Heart left ventricle (tissue), 16 donors: ENCODE measurements around the gene ZNF536. TPM values are rescaled to one million over a fixed set of nuclear protein-coding genes. Genes with fewer than 3 reads are reported as not detected.
A peak's percentile ranks its signal among the peaks of the same experiment; 100 is the strongest.

Source experiments
- ATAC-seq, 4 donors: fragments of 200-7000 bp; cut with Tn5 transposase; one replicate each; pipeline ENCODE4 v1.9.1; 2020 to 2022; ENCODE audit warnings: moderate library complexity in 4 of 4, mild to moderate bottlenecking in 3 of 4, moderate number of reproducible peaks in 1 of 4
- DNase-seq, 5 donors: peaks; one replicate each; pipeline ENCODE4 v3.0.0-alpha.2; 2020
- H3K27ac ChIP-seq, 12 donors: fragments of 200-600 bp; sonication (generic) in 4 of 12; one replicate each; pipeline versions ENCODE4 v1.5.0 to v1.8.0; 2016 to 2022; ENCODE audit warnings: mild to moderate bottlenecking in 2 of 12
- H3K27me3 ChIP-seq, 9 donors: fragments of 200-600 bp; sonication (generic) in 2 of 9; one replicate each; pipeline versions ENCODE4 v1.5.1 to v1.8.0; 2016 to 2022; ENCODE audit warnings: mild to moderate bottlenecking in 3 of 9
- H3K36me3 ChIP-seq, 9 donors: fragments of 200-600 bp; sonication (generic) in 2 of 9; one replicate each; pipeline versions ENCODE4 v1.5.0 to v1.8.0; 2018 to 2022; ENCODE audit warnings: mild to moderate bottlenecking in 2 of 9
- H3K4me1 ChIP-seq, 12 donors: fragments of 200-600 bp; sonication (generic) in 4 of 12; one replicate each; pipeline versions ENCODE4 v1.5.0 to v1.8.0; 2016 to 2022; ENCODE audit warnings: mild to moderate bottlenecking in 3 of 12
- H3K4me3 ChIP-seq, 12 donors: fragments of 200-600 bp; sonication (generic) in 4 of 12; one replicate each; pipeline versions ENCODE4 v1.5.0 to v1.8.0; 2017 to 2022; ENCODE audit warnings: mild to moderate bottlenecking in 9 of 12, moderate library complexity in 4 of 12
- H3K9me3 ChIP-seq, 12 donors: fragments of 200-600 bp; sonication (generic) in 4 of 12; one replicate each; pipeline versions ENCODE4 v1.5.0 to v1.8.0; 2016 to 2022; ENCODE audit warnings: mild to moderate bottlenecking in 1 of 12
- POLR2A ChIP-seq, 2 donors: fragments of 450-650 bp; IDR thresholded peaks; one replicate each; pipeline ENCODE4 v1.6.1; 2017; ENCODE audit warnings: antibody characterized with exemption in 2 of 2, mild to moderate bottlenecking in 2 of 2, moderate library complexity in 2 of 2
- WGBS, 4 donors: extraction: QIAGEN DNeasy Blood & Tissue Kit in 2 of 4; methylation state at CpG; one replicate each; pipeline versions ENCODE4 v1.1.5 to v1.1.7; 2013 to 2018; 5-methylcytosine and 5-hydroxymethylcytosine counted together
- intact Hi-C, 10 donors: fragments of 100-400 bp; cut with DNase I; formaldehyde crosslinking; loops; one replicate each; pipeline versions ENCODE4 v1.11.1 to v1.14.2; 2022
- polyA plus RNA-seq, 2 donors: library from polyadenylated mRNA; stranded (reverse); fragments of 200-250 nt; gene quantifications; one replicate each; pipeline ENCODE4 v1.2.3, GENCODE V29; 2013
- total RNA-seq, 9 donors: library from RNA; depleted of rRNA in 2 of 9; stranded (reverse); fragments of >200 nt in 2 of 9; fragmentation: NEBNext Ultra II Directional in 3 of 9; extraction: Animal tissue kit (Norgen Biotek cat#: 25700) in 3 of 9; gene quantifications; one replicate each; pipeline versions ENCODE4 v1.1.0 to v1.2.4, GENCODE V29; 2016 to 2023
- TF ChIP-seq, protein P1 (sequence below), 12 donors: fragments of 200-600 bp; sonication (generic) in 4 of 12; IDR thresholded peaks; one replicate each; pipeline versions ENCODE4 v1.5.0 to v1.8.0; 2018 to 2022; ENCODE audit warnings: antibody characterized with exemption in 12 of 12, mild to moderate bottlenecking in 5 of 12
- donor health status: ischemic (EF 13 %, LVEDD 7.1; RV severe dilation, severe dysfunction).
- donor health status: healthy with polysubstance abuse.
- donor health status: DM: no; HTN: yes; CAD: no.
- donor health status: DM: no; HTN: no; CAD: no.
- donor health status: ischemic (EF 25% LVEDD 6.9; RV normal size, moderate dysfunction).
- donor health status: ischemic (EF 25% LVEDD 5.7; RV mildly dilated, moderate dysfunction).
- donor health status: healthy.
- donor health status: DM: yes; HTN: yes; CAD: no.
- donor health status: ischemic (EF 35%, LVEDD 5.7; RV mildly dilated, moderate dysfunction).
- donor health status: nonischemic (EF 11% LVEDD 7.7; RV severe dilation, severe dysfunction).
- donor health status: DM: yes; HTN: yes; CAD: no.
- donor health status: PGD.
- donor health status: ischemic (EF 29% LVEDD 5.4; RV normal size, mild dysfunction).
- donor health status: nonischemic (EF 23%, LVEDD 6.1; RV moderate dilation, normal function).

Gene ZNF536
- total and polyA plus RNA-seq, 11 donors = 0.17 to 10.1 (median 2.0) TPM

GRCh38 chr19:30374539-30374864 is 2.3 kb downstream of the ZNF536 start:
- Histone ChIP-seq H3K9me3 (no peaks in the 10 kb centered on the region), H3K27me3 (peaks cover 3 to 55% (median 34%) of the 10 kb centered on the region in 9 donors), H3K4me1 (peaks cover 0 to 5% (median 0%) of the 10 kb centered on the region in 12 donors), H3K27ac (no peak overlapping the region), H3K36me3 (no peaks in the 10 kb centered on the region), H3K4me3 (peak overlapping the region in 6 of 12 donors; percentile 20 to 35 (median 32))
- DNase-seq (no peak), ATAC-seq (no peak)
- intact Hi-C loops = no loop called here
- WGBS, 4 donors = 5 to 7% (median 6%) methylated on average over 19 to 21 of the region's 21 CpGs
- no peak for TF ChIP-seq POLR2A (IDR thresholded peaks at IDR 0.05)
- TF ChIP-seq, protein P1, sequence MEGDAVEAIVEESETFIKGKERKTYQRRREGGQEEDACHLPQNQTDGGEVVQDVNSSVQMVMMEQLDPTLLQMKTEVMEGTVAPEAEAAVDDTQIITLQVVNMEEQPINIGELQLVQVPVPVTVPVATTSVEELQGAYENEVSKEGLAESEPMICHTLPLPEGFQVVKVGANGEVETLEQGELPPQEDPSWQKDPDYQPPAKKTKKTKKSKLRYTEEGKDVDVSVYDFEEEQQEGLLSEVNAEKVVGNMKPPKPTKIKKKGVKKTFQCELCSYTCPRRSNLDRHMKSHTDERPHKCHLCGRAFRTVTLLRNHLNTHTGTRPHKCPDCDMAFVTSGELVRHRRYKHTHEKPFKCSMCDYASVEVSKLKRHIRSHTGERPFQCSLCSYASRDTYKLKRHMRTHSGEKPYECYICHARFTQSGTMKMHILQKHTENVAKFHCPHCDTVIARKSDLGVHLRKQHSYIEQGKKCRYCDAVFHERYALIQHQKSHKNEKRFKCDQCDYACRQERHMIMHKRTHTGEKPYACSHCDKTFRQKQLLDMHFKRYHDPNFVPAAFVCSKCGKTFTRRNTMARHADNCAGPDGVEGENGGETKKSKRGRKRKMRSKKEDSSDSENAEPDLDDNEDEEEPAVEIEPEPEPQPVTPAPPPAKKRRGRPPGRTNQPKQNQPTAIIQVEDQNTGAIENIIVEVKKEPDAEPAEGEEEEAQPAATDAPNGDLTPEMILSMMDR (IDR thresholded peaks at IDR 0.05) = no peak

GRCh38 chr19:30374865-30375552 is 2.8 kb downstream of the ZNF536 start:
- intact Hi-C loops = no loop called here
- 2% methylated on average over 53 to 85 of the region's 85 CpGs for WGBS, 4 donors
- H3K27me3 ChIP-seq = peaks cover 3 to 55% (median 34%) of the 10 kb centered on the region in 9 donors
- peak in 1 of 4 donors; percentile 35 for ATAC-seq
- no peaks in the 10 kb centered on the region for H3K36me3 ChIP-seq
- no peak for DNase-seq
- no peaks in the 10 kb centered on the region for H3K9me3 ChIP-seq
- H3K4me1 ChIP-seq = peaks cover 0 to 5% (median 0%) of the 10 kb centered on the region in 12 donors
- no peak overlapping the region for H3K27ac ChIP-seq
- TF ChIP-seq POLR2A (IDR thresholded peaks at IDR 0.05) = no peak
- TF ChIP-seq, protein P1 (IDR thresholded peaks at IDR 0.05) = no peak
- H3K4me3 ChIP-seq = peak overlapping the region in 7 of 12 donors; percentile 11 to 35 (median 31)

DNA sequence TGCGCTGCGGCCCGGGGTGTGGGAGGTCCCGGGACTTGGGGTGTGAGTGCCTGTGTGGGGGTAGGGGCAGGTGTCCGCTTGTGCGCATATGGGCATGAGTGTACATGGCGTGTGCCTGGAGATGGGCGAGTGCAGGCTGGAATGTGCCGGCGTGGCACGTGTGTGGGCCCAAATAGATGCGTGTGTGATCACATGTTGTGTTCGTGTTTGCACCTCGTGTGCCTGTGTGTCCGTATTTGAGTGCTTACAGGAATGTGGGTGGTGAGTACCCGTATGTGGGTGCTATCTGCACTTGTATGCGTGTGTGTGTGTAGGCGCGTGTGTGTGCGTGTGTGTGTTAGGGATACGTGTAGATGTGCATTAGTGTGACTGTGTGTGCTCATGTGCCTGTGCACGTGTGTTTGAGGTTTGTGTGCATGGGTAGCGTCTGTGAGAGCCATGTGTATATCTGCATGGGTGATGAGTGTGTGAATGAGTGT is 3.4 kb downstream of the ZNF536 start:
- peak in 1 of 4 donors; percentile 23 for ATAC-seq

DNA sequence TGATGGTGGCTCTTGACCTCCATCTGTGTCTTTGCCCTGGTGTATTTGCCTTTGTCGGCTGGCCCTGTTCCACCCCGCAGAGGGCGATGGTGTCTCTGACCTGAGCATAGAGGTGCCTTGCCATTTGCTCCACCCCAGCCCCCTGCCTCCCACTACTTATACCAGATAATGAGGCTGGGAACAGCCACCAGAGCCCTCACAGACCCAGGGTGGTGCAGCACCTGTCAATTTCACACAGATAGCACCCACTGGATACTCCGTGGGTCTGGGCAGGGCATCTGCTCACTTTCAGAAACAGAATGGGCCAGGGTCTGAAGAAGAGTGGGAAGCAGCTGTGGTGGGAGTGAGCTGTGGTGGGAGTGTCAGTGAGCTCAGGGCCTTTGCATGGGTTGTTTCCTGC is 4.1 kb downstream of the ZNF536 start:
- H3K36me3 ChIP-seq = no peaks in the 10 kb centered on the region
- intact Hi-C loops = no loop called here
- DNase-seq (no peak), ATAC-seq (no peak)
- TF ChIP-seq, protein P1 (IDR thresholded peaks at IDR 0.05) = no peak
- TF ChIP-seq POLR2A (IDR thresholded peaks at IDR 0.05) = no peak
- no peak overlapping the region for H3K4me3 ChIP-seq
- peaks cover 3 to 51% (median 34%) of the 10 kb centered on the region in 9 donors for H3K27me3 ChIP-seq
- 47 to 86% (median 62%) methylated on average over 4 of the region's 4 CpGs for WGBS, 4 donors
- peaks cover 0 to 5% (median 0%) of the 10 kb centered on the region in 12 donors for H3K4me1 ChIP-seq
- no peak overlapping the region for H3K27ac ChIP-seq
- H3K9me3 ChIP-seq = no peaks in the 10 kb centered on the region

More for the DNA sequence above, 3.4 kb downstream of the ZNF536 start:
- Histone ChIP-seq H3K4me1 (peaks cover 0 to 5% (median 0%) of the 10 kb centered on the region in 12 donors), H3K4me3 (peak overlapping the region in 3 of 12 donors; percentile 11 to 31 (median 31)), H3K27me3 (peaks cover 3 to 55% (median 34%) of the 10 kb centered on the region in 9 donors), H3K9me3 (no peaks in the 10 kb centered on the region), H3K27ac (no peak overlapping the region), H3K36me3 (no peaks in the 10 kb centered on the region)
- TF ChIP-seq, protein P1 (IDR thresholded peaks at IDR 0.05) = no peak
- no peak for TF ChIP-seq POLR2A (IDR thresholded peaks at IDR 0.05)
- intact Hi-C loops = no loop called here
- no peak for DNase-seq
- WGBS, 4 donors = 57 to 80% (median 65%) methylated on average over 18 to 23 of the region's 23 CpGs
